ENCODE measurements around the gene CSPG4.
"Not testable (repeated sequence)": the region's sequence is repeated elsewhere in the genome, so short reads cannot be mapped to it uniquely, and the experiment has no call there.

CSPG4 gene

GRCh38 chr15:75725006-75725718 lies 12.5 kb upstream of the CSPG4 start:
- DNase-seq: no peak

- peak; percentile 69 to 70 for DNase-seq
Measured at GRCh38 chr15:75723847-75724660, 11.4 kb upstream of the CSPG4 start.

- DNase-seq: no peak
Measured at GRCh38 chr15:75723171-75723846, 10.7 kb upstream of the CSPG4 start.

- DNase-seq: no peak
Measured at GRCh38 chr15:75721923-75722870, 9.5 kb upstream of the CSPG4 start.

- no peak for DNase-seq
Measured at GRCh38 chr15:75721480-75721922, 8.9 kb upstream of the CSPG4 start.

- DNase-seq: peak; percentile 20 to 79
Measured at GRCh38 chr15:75720787-75721479, 8.3 kb upstream of the CSPG4 start.

- no peak for DNase-seq
Measured at GRCh38 chr15:75720297-75720696, 7.6 kb upstream of the CSPG4 start.

GRCh38 chr15:75718328-75718727 lies 5.7 kb upstream of the CSPG4 start:
- DNase-seq: no peak

- DNase-seq: not testable (repeated sequence)
Measured at GRCh38 chr15:75717001-75717400, 4.4 kb upstream of the CSPG4 start.

- not testable (repeated sequence) for DNase-seq
Measured at GRCh38 chr15:75716249-75716950, 3.8 kb upstream of the CSPG4 start.

GRCh38 chr15:75715312-75715832 lies 2.7 kb upstream of the CSPG4 start:
- DNase-seq: not testable (repeated sequence)

- DNase-seq: no peak
Measured at GRCh38 chr15:75714195-75714594, 1.5 kb upstream of the CSPG4 start.

GRCh38 chr15:75713338-75713895 lies 769 bp upstream of the CSPG4 start:
- DNase-seq: no peak

- not testable (repeated sequence) for DNase-seq
Measured at GRCh38 chr15:75711495-75711894, 1.2 kb downstream of the CSPG4 start.

- peak in 1 of 2 donors; percentile 5 for DNase-seq
Measured at GRCh38 chr15:75710874-75711273, 1.8 kb downstream of the CSPG4 start.

GRCh38 chr15:75709458-75709857 lies 3.2 kb downstream of the CSPG4 start:
- not testable (repeated sequence) for DNase-seq

- DNase-seq: no peak
Measured at GRCh38 chr15:75706682-75706954, 6.0 kb downstream of the CSPG4 start.

GRCh38 chr15:75705854-75706681 lies 6.6 kb downstream of the CSPG4 start:
- no peak for DNase-seq

GRCh38 chr15:75705375-75705774 lies 7.3 kb downstream of the CSPG4 start:
- DNase-seq: not testable (repeated sequence)

GRCh38 chr15:75704618-75705017 lies 8.0 kb downstream of the CSPG4 start:
- no peak for DNase-seq
